GM21360 (cell line): ENCODE measurements around the gene PPP1R2.
A peak's percentile ranks its signal among the peaks of the same experiment; 100 is the strongest.
"Not testable (repeated sequence)": the region's sequence is repeated elsewhere in the genome, so short reads cannot be mapped to it uniquely, and the experiment has no call there.

Source experiments
- ATAC-seq: cut with Tn5 transposase; IDR thresholded peaks from one replicate; pipeline ENCODE4 v1.9.1; 2021; ENCODE audit warnings: mild to moderate bottlenecking, moderate library complexity; ENCODE audit not compliant: unreplicated experiment

The PPP1R2 gene

GRCh38 chr3:195540027-195540426, 3.1 kb downstream of the PPP1R2 start:
- no peak for ATAC-seq

- no peak for ATAC-seq
These were observed 3.6 kb downstream of the PPP1R2 start for GRCh38 chr3:195539479-195539878.

- ATAC-seq, result peak; percentile 72
These were observed 5.1 kb downstream of the PPP1R2 start for GRCh38 chr3:195537995-195538394.

- no peak for ATAC-seq
These were observed 7.8 kb downstream of the PPP1R2 start for GRCh38 chr3:195535293-195535692.

GRCh38 chr3:195532834-195533233, 10.3 kb downstream of the PPP1R2 start:
- ATAC-seq, result no peak

- ATAC-seq, result no peak
These were observed 10.8 kb downstream of the PPP1R2 start for GRCh38 chr3:195532345-195532744.

- no peak for ATAC-seq
These were observed 11.4 kb downstream of the PPP1R2 start for GRCh38 chr3:195531683-195532082.

GRCh38 chr3:195526492-195526891, 16.6 kb downstream of the PPP1R2 start:
- no peak for ATAC-seq

- ATAC-seq, result no peak
These were observed 18.8 kb downstream of the PPP1R2 start for GRCh38 chr3:195524171-195524896.

- no peak for ATAC-seq
These were observed 20.7 kb downstream of the PPP1R2 start for GRCh38 chr3:195522254-195523023.

- no peak for ATAC-seq
These were observed 26.1 kb downstream of the PPP1R2 start for GRCh38 chr3:195517030-195517429.

- not testable (repeated sequence) for ATAC-seq
These were observed 28.4 kb downstream of the PPP1R2 start for GRCh38 chr3:195514610-195515235.

GRCh38 chr3:195512798-195513345, 30.3 kb downstream of the PPP1R2 start:
- no peak for ATAC-seq

GRCh38 chr3:195511136-195511535, 32.0 kb downstream of the PPP1R2 start:
- ATAC-seq, result no peak

- no peak for ATAC-seq
These were observed 34.9 kb downstream of the PPP1R2 start for GRCh38 chr3:195508185-195508584.

GRCh38 chr3:195475614-195476013, 67.5 kb downstream of the PPP1R2 start:
- ATAC-seq, result no peak

- not testable (repeated sequence) for ATAC-seq
These were observed 68.0 kb downstream of the PPP1R2 start for GRCh38 chr3:195475116-195475515.

GRCh38 chr3:195468841-195469240, 74.3 kb downstream of the PPP1R2 start:
- no peak for ATAC-seq

- ATAC-seq, result no peak
These were observed 74.7 kb downstream of the PPP1R2 start for GRCh38 chr3:195468391-195468776.

- ATAC-seq, result no peak
These were observed 75.3 kb downstream of the PPP1R2 start for GRCh38 chr3:195467641-195468390.

GRCh38 chr3:195466251-195466650, 76.9 kb downstream of the PPP1R2 start:
- no peak for ATAC-seq
